Activated T-cell treated with anti-CD3 and anti-CD28 coated beads, Interleukin-2, amount 50 U/mL, for 24 hours (primary cell): ENCODE data around the gene TMSB10.

Experiments
- DNase-seq: peaks from one replicate; pipeline ENCODE4 v3.0.0-alpha.2; 2020
- H3K27ac Mint-ChIP-seq: 2 replicates; pipeline ENCODE4 v1.8.0; 2020; ENCODE audit warnings: mild to moderate bottlenecking, mixed read lengths
- H3K27me3 Mint-ChIP-seq: 2 replicates; pipeline ENCODE4 v1.8.0; 2020; ENCODE audit warnings: mixed read lengths
- H3K36me3 Mint-ChIP-seq: 2 replicates; pipeline ENCODE4 v1.8.0; 2020; ENCODE audit warnings: low read depth, mixed read lengths
- H3K4me1 Mint-ChIP-seq: 2 replicates; pipeline ENCODE4 v1.8.0; 2020; ENCODE audit warnings: low read depth, mixed read lengths
- H3K4me3 Mint-ChIP-seq: 2 replicates; pipeline ENCODE4 v1.8.0; 2020; ENCODE audit warnings: mild to moderate bottlenecking, moderate library complexity, mixed read lengths
- H3K9me3 Mint-ChIP-seq: 2 replicates; pipeline ENCODE4 v1.8.0; 2020; ENCODE audit warnings: mixed read lengths

The TMSB10 gene

GRCh38 chr2:84946204-84947009 lies 41.0 kb downstream of the TMSB10 start:
- Mint-ChIP-seq H3K4me1 (peaks cover 49% of the 10 kb centered on the region), H3K36me3 (peaks cover 2% of the 10 kb centered on the region), H3K9me3 (no peaks in the 10 kb centered on the region), H3K27ac (peak overlapping the region; percentile 93), H3K4me3 (peak overlapping the region; percentile 33), H3K27me3 (no peaks in the 10 kb centered on the region)
- peak; percentile 79 for DNase-seq

GRCh38 chr2:84947010-84947593 lies 41.6 kb downstream of the TMSB10 start:
- no peak for DNase-seq
- Mint-ChIP-seq H3K27me3 (no peaks in the 10 kb centered on the region), H3K9me3 (no peaks in the 10 kb centered on the region), H3K27ac (peak overlapping the region; percentile 93), H3K36me3 (peaks cover 2% of the 10 kb centered on the region), H3K4me3 (peak overlapping the region; percentile 33), H3K4me1 (peaks cover 46% of the 10 kb centered on the region)

DNA sequence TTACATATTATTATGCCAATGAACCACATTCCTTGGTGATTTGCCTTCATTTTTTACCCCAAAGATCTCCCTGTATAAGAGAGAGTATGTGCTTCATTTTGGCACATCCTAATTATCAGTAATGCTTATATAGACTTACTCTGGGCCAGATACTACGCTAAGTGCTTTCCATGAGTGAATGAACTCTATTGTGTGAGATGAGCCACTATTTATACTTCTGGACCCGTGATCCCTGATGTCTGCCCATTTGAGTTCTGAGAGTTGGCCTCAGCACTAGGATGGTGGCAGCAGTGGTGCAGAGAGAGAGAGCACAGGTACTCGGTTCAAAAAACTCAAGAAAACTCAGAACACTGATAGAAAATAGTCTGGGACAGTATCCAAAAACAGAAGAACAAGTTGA lies 48.1 kb downstream of the TMSB10 start:
- DNase-seq: no peak
- no peaks in the 10 kb centered on the region for H3K27me3 Mint-ChIP-seq
- no peak overlapping the region for H3K4me3 Mint-ChIP-seq
- H3K9me3 Mint-ChIP-seq: no peaks in the 10 kb centered on the region
- H3K36me3 Mint-ChIP-seq: peaks cover 12% of the 10 kb centered on the region
- peaks cover 11% of the 10 kb centered on the region for H3K4me1 Mint-ChIP-seq
- H3K27ac Mint-ChIP-seq: no peak overlapping the region

- Mint-ChIP-seq H3K27me3 (no peaks in the 10 kb centered on the region), H3K27ac (no peak overlapping the region), H3K4me1 (peaks cover 19% of the 10 kb centered on the region), H3K9me3 (no peaks in the 10 kb centered on the region), H3K4me3 (no peak overlapping the region), H3K36me3 (peaks cover 18% of the 10 kb centered on the region)
- DNase-seq: peak; percentile 19
Observed at GRCh38 chr2:84954329-84954728, 48.9 kb downstream of the TMSB10 start.
